ENCODE data around the gene FGF18. TPM values are rescaled to one million over a fixed set of nuclear protein-coding genes. Genes with fewer than 3 reads are reported as not detected.
"Not testable (repeated sequence)": the region's sequence is repeated elsewhere in the genome, so short reads cannot be mapped to it uniquely, and the experiment has no call there.

The FGF18 gene
- total and polyA plus RNA-seq, 4 experiments from 2014 or later = 0.09 to 0.32 (median 0.17) TPM; not detected in 1

- Histone ChIP-seq H3K4me1 (ENCODE audit: insufficient read depth, low read length) (peaks cover 65% of the 10 kb centered on the region), H3K9me3 (ENCODE audit: control insufficient read depth in 1 of 2, low read length in 2 of 2) (no peaks in the 10 kb centered on the region), H3K27ac (ENCODE audit: low read depth, low read length) (no peak overlapping the region), H3K4me3 (ENCODE audit: low read length in 2 of 2) (no peak overlapping the region), H3K27me3 (ENCODE audit: insufficient read depth, low read length) (no peaks in the 10 kb centered on the region), H3K36me3 (ENCODE audit: insufficient read depth, low read length) (peaks cover 39% of the 10 kb centered on the region)
- ChIA-PET CTCF (ENCODE audit: partially characterized antibody) (no interaction called here), POLR2A (ENCODE audit: partially characterized antibody) (no interaction called here)
- peaks cover 0 to 10% (median 0%) of the 10 kb centered on the region in 8 donors for H3K9me3 Mint-ChIP-seq
- peaks cover 40 to 78% (median 62%) of the 10 kb centered on the region in 4 donors for H3K4me1 Mint-ChIP-seq
- intact Hi-C loops (cut with micrococcal nuclease) = no loop called here
- H3K36me3 Mint-ChIP-seq = peaks cover 34 to 77% of the 10 kb centered on the region in 2 donors
- DNase-seq = peak in 3 of 5 donors; percentile 13 to 53 (median 24)
- peak overlapping the region; percentile 43 to 99 (median 68) for H3K4me3 Mint-ChIP-seq
- H3K27me3 Mint-ChIP-seq = peaks cover 0 to 3% of the 10 kb centered on the region in 2 donors
- H3K27ac Mint-ChIP-seq = peak overlapping the region; percentile 28 to 95 (median 68)
Observed at GRCh38 chr5:171390883-171391677, 28.4 kb upstream of the FGF18 start.

GRCh38 chr5:171391996-171392577 lies 27.4 kb upstream of the FGF18 start:
- intact Hi-C loops (cut with micrococcal nuclease) = no loop called here
- no peak overlapping the region for H3K27ac ChIP-seq (ENCODE audit: low read depth, low read length)
- Mint-ChIP-seq H3K36me3 (peaks cover 40 to 86% of the 10 kb centered on the region in 2 donors), H3K27ac (peak overlapping the region in 2 of 7 donors; percentile 15 to 95), H3K9me3 (peaks cover 0 to 10% (median 0%) of the 10 kb centered on the region in 8 donors), H3K4me3 (peak overlapping the region in 3 of 8 donors; percentile 7 to 57 (median 21)), H3K27me3 (peaks cover 0 to 3% of the 10 kb centered on the region in 2 donors), H3K4me1 (peaks cover 44 to 80% (median 67%) of the 10 kb centered on the region in 4 donors)
- CTCF ChIA-PET (ENCODE audit: partially characterized antibody) = interaction anchor here (0.6 to 1.8 kb wide), 2 partner anchors 17 to 1380 kb away, joined by 3 to 5 read pairs; no protein-coding TSS in a partner anchor
- H3K27me3 ChIP-seq (ENCODE audit: insufficient read depth, low read length) = no peaks in the 10 kb centered on the region
- DNase-seq = no peak
- H3K9me3 ChIP-seq (ENCODE audit: control insufficient read depth in 1 of 2, low read length in 2 of 2) = no peaks in the 10 kb centered on the region
- H3K4me3 ChIP-seq (ENCODE audit: low read length in 2 of 2) = no peak overlapping the region
- POLR2A ChIA-PET (ENCODE audit: partially characterized antibody) = interaction anchor here (0.8 kb wide), 1 partner anchor 17 kb away, joined by 3 read pairs; no protein-coding TSS in a partner anchor
- peaks cover 49% of the 10 kb centered on the region for H3K36me3 ChIP-seq (ENCODE audit: insufficient read depth, low read length)
- peaks cover 74% of the 10 kb centered on the region for H3K4me1 ChIP-seq (ENCODE audit: insufficient read depth, low read length)

GRCh38 chr5:171392585-171393159 lies 26.8 kb upstream of the FGF18 start:
- POLR2A ChIA-PET (ENCODE audit: partially characterized antibody) = interaction anchor here (0.8 to 1.1 kb wide), 3 partner anchors 17 to 614 kb away, joined by 3 to 4 read pairs (median 3); no protein-coding TSS in a partner anchor
- H3K4me3 ChIP-seq (ENCODE audit: low read length in 2 of 2) = no peak overlapping the region
- intact Hi-C loops (cut with micrococcal nuclease) = no loop called here
- CTCF ChIA-PET (ENCODE audit: partially characterized antibody) = interaction anchor here (0.6 to 1.8 kb wide), 4 partner anchors 13 to 1379 kb away, joined by 3 to 5 read pairs (median 4); partner anchors contain the start of gene FGF18
- H3K4me1 ChIP-seq (ENCODE audit: insufficient read depth, low read length) = peaks cover 80% of the 10 kb centered on the region
- peaks cover 54% of the 10 kb centered on the region for H3K36me3 ChIP-seq (ENCODE audit: insufficient read depth, low read length)
- H3K4me3 Mint-ChIP-seq = peak overlapping the region in 3 of 8 donors; percentile 34 to 67 (median 36)
- DNase-seq = no peak
- no peaks in the 10 kb centered on the region for H3K9me3 ChIP-seq (ENCODE audit: control insufficient read depth in 1 of 2, low read length in 2 of 2)
- H3K36me3 Mint-ChIP-seq = peaks cover 44 to 85% of the 10 kb centered on the region in 2 donors
- H3K9me3 Mint-ChIP-seq = peaks cover 0 to 7% (median 0%) of the 10 kb centered on the region in 8 donors
- no peaks in the 10 kb centered on the region for H3K27me3 Mint-ChIP-seq
- no peak overlapping the region for H3K27ac ChIP-seq (ENCODE audit: low read depth, low read length)
- H3K27me3 ChIP-seq (ENCODE audit: insufficient read depth, low read length) = no peaks in the 10 kb centered on the region
- H3K27ac Mint-ChIP-seq = peak overlapping the region in 6 of 7 donors; percentile 6 to 95 (median 64)
- H3K4me1 Mint-ChIP-seq = peaks cover 47 to 80% (median 68%) of the 10 kb centered on the region in 4 donors

DNA sequence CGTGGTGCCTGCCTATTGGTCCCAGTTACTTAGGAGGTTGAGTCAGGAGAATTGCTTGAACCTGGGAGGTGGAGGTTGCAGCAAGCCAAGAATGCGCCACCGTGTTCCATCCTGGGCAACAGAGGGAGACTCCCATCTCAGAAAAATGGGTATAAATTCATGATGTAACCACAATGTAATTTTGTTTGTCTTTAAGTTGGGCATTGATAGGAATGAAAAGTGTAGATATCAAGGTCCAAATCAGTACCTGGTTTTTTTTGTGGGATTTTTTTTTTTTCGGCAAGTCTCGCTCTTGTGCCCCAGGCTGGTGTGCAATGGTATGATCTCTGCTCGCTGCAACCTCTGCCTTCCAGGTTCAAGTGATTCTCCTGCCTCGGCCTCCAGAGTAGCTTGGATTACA lies 24.4 kb upstream of the FGF18 start:
- intact Hi-C loops (cut with micrococcal nuclease) = no loop called here
- Mint-ChIP-seq H3K4me3 (no peak overlapping the region), H3K27ac (peak overlapping the region in 1 of 7 donors; percentile 15), H3K36me3 (peaks cover 58 to 86% of the 10 kb centered on the region in 2 donors), H3K9me3 (no peaks in the 10 kb centered on the region), H3K27me3 (no peaks in the 10 kb centered on the region), H3K4me1 (peaks cover 38 to 80% (median 61%) of the 10 kb centered on the region in 4 donors)
- H3K27me3 ChIP-seq (ENCODE audit: insufficient read depth, low read length) = no peaks in the 10 kb centered on the region
- H3K4me1 ChIP-seq (ENCODE audit: insufficient read depth, low read length) = peaks cover 74% of the 10 kb centered on the region
- H3K36me3 ChIP-seq (ENCODE audit: insufficient read depth, low read length) = peaks cover 64% of the 10 kb centered on the region
- no peaks in the 10 kb centered on the region for H3K9me3 ChIP-seq (ENCODE audit: control insufficient read depth in 1 of 2, low read length in 2 of 2)
- ChIA-PET POLR2A (ENCODE audit: partially characterized antibody) (no interaction called here), CTCF (ENCODE audit: partially characterized antibody) (no interaction called here)
- H3K27ac ChIP-seq (ENCODE audit: low read depth, low read length) = no peak overlapping the region
- H3K4me3 ChIP-seq (ENCODE audit: low read length in 2 of 2) = no peak overlapping the region
- DNase-seq = no peak

- H3K9me3 Mint-ChIP-seq; H3K27ac ChIP-seq (ENCODE audit: low read depth, low read length); H3K9me3 ChIP-seq (ENCODE audit: control insufficient read depth in 1 of 2, low read length in 2 of 2); H3K4me3 ChIP-seq (ENCODE audit: low read length in 2 of 2); H3K27me3 ChIP-seq (ENCODE audit: insufficient read depth, low read length); DNase-seq; POLR2A ChIA-PET (ENCODE audit: partially characterized antibody); CTCF ChIA-PET (ENCODE audit: partially characterized antibody); H3K27me3 Mint-ChIP-seq; intact Hi-C loops (cut with micrococcal nuclease): not testable (repeated sequence)
- H3K4me1 ChIP-seq (ENCODE audit: insufficient read depth, low read length) = peaks cover 63% of the 10 kb centered on the region
- Mint-ChIP-seq H3K4me1 (peaks cover 27 to 73% (median 50%) of the 10 kb centered on the region in 4 donors), H3K36me3 (peaks cover 59 to 89% of the 10 kb centered on the region in 2 donors), H3K27ac (peak overlapping the region in 2 of 7 donors; percentile 46 to 84), H3K4me3 (peak overlapping the region in 1 of 8 donors; percentile 34)
- peaks cover 79% of the 10 kb centered on the region for H3K36me3 ChIP-seq (ENCODE audit: insufficient read depth, low read length)
Observed at GRCh38 chr5:171396583-171396982, 22.9 kb upstream of the FGF18 start.

- no peak for DNase-seq
- ChIA-PET CTCF (ENCODE audit: partially characterized antibody) (no interaction called here), POLR2A (ENCODE audit: partially characterized antibody) (no interaction called here)
- no peak overlapping the region for H3K27ac ChIP-seq (ENCODE audit: low read depth, low read length)
- intact Hi-C loops (cut with micrococcal nuclease) = no loop called here
- Mint-ChIP-seq H3K27ac (peak overlapping the region in 2 of 7 donors; percentile 15 to 46), H3K4me1 (peaks cover 30 to 70% (median 47%) of the 10 kb centered on the region in 4 donors), H3K9me3 (no peaks in the 10 kb centered on the region), H3K36me3 (peaks cover 61 to 89% of the 10 kb centered on the region in 2 donors), H3K4me3 (no peak overlapping the region), H3K27me3 (no peaks in the 10 kb centered on the region)
- no peaks in the 10 kb centered on the region for H3K9me3 ChIP-seq (ENCODE audit: control insufficient read depth in 1 of 2, low read length in 2 of 2)
- H3K36me3 ChIP-seq (ENCODE audit: insufficient read depth, low read length) = peaks cover 79% of the 10 kb centered on the region
- H3K4me3 ChIP-seq (ENCODE audit: low read length in 2 of 2) = no peak overlapping the region
- H3K4me1 ChIP-seq (ENCODE audit: insufficient read depth, low read length) = peaks cover 58% of the 10 kb centered on the region
- no peaks in the 10 kb centered on the region for H3K27me3 ChIP-seq (ENCODE audit: insufficient read depth, low read length)
Observed at GRCh38 chr5:171397190-171397589, 22.3 kb upstream of the FGF18 start.

DNA sequence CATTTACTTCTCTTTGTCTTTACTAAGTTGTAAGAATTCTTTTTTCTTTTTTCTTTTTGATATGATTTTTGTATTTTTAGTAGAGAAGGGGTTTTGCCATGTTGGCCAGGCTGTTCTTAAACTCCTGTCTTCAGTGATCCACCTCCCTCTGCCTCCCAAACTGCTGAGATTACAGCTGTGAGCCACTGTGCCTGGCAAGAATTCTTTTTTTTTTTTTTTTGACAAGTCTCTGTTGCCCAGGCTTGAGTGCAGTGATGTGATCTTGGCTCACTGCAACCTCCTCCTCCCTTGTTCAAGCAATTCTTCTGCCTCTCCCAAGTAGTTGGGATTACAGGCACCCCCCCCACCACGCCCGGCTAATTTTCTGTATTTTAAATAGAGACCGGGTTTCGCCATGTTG lies 21.8 kb upstream of the FGF18 start:
- DNase-seq = no peak
- H3K4me3 ChIP-seq (ENCODE audit: low read length in 2 of 2) = no peak overlapping the region
- H3K27ac ChIP-seq (ENCODE audit: low read depth, low read length) = no peak overlapping the region
- no peaks in the 10 kb centered on the region for H3K27me3 ChIP-seq (ENCODE audit: insufficient read depth, low read length)
- ChIA-PET CTCF (ENCODE audit: partially characterized antibody) (no interaction called here), POLR2A (ENCODE audit: partially characterized antibody) (no interaction called here)
- Mint-ChIP-seq H3K4me1 (peaks cover 30 to 65% (median 44%) of the 10 kb centered on the region in 4 donors), H3K9me3 (no peaks in the 10 kb centered on the region), H3K27ac (peak overlapping the region in 1 of 7 donors; percentile 46), H3K36me3 (peaks cover 58 to 85% of the 10 kb centered on the region in 2 donors), H3K4me3 (no peak overlapping the region), H3K27me3 (no peaks in the 10 kb centered on the region)
- intact Hi-C loops (cut with micrococcal nuclease) = no loop called here
- H3K9me3 ChIP-seq (ENCODE audit: control insufficient read depth in 1 of 2, low read length in 2 of 2) = no peaks in the 10 kb centered on the region
- peaks cover 54% of the 10 kb centered on the region for H3K4me1 ChIP-seq (ENCODE audit: insufficient read depth, low read length)
- peaks cover 76% of the 10 kb centered on the region for H3K36me3 ChIP-seq (ENCODE audit: insufficient read depth, low read length)

All from CD4-positive, alpha-beta memory T cell (primary cell).